Urinary bladder (tissue), 4 donors: Measurements from ENCODE around the gene ASNS. TPM values are rescaled to one million over a fixed set of nuclear protein-coding genes. Genes with fewer than 3 reads are reported as not detected.
A peak's percentile ranks its signal among the peaks of the same experiment; 100 is the strongest.
"Not testable (repeated sequence)": the region's sequence is repeated elsewhere in the genome, so short reads cannot be mapped to it uniquely, and the experiment has no call there.

ENCODE experiments used
- DNase-seq: peaks from one replicate; pipeline ENCODE4 v3.0.0-alpha.2; 2015; ENCODE audit errors: extremely low spot score
- H3K27ac ChIP-seq: one replicate; pipeline ENCODE4 v1.5.1; 2013; ENCODE audit warnings: low read depth, mild to moderate bottlenecking, moderate library complexity
- H3K36me3 ChIP-seq: one replicate; pipeline ENCODE4 v1.6.1; 2013; ENCODE audit warnings: mild to moderate bottlenecking, moderate library complexity; ENCODE audit not compliant: insufficient read depth
- H3K4me1 ChIP-seq: one replicate; pipeline ENCODE4 v1.6.1; 2013; ENCODE audit warnings: mild to moderate bottlenecking, moderate library complexity; ENCODE audit not compliant: insufficient read depth
- H3K4me3 ChIP-seq: one replicate; pipeline ENCODE4 v1.5.1; 2013; ENCODE audit warnings: low read depth, low read length
- WGBS: extraction: QIAGEN DNeasy Blood & Tissue Kit; methylation state at CpG from one replicate; pipeline ENCODE4 v1.1.7; 2013; 5-methylcytosine and 5-hydroxymethylcytosine counted together
- polyA plus RNA-seq: library from polyadenylated mRNA; stranded (reverse); fragments of 200-250 nt; gene quantifications from one replicate; pipeline ENCODE4 v1.2.3, GENCODE V29; 2013
- total RNA-seq: library from RNA; depleted of rRNA; stranded (reverse); fragments of >200 nt; gene quantifications from one replicate; pipeline ENCODE4 v1.2.3, GENCODE V29; 2014
- donor health status: healthy with polysubstance abuse.
- donor health status: healthy.

The ASNS gene
- total and polyA plus RNA-seq, 2 donors, result 14.5 to 19.3 TPM

DNA sequence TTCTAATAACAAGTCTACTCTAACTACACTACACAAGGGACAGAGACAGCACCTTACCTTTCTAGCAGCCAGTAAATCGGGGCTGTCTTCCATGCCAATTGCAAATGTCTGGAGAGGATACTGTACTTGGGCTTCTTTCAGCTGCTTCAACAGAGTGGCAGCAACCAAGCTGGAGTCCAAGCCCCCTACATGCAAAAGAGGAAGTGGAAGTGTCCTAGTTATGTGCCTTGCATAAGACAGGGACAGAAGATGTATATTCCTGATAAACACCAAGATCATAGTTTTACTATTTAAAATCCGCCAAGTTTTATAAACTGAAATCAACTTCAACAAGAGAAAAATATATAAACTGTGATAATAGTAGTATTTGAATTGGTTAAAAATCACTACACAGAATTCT lies 14.0 kb downstream of the ASNS start:
- H3K4me3 ChIP-seq, result no peak overlapping the region
- 97% methylated on average over 2 of the region's 2 CpGs for whole genome bisulfite sequencing
- H3K27ac ChIP-seq, result no peak overlapping the region
- no peaks in the 10 kb centered on the region for H3K4me1 ChIP-seq
- H3K36me3 ChIP-seq, result no peaks in the 10 kb centered on the region
- no peak for DNase-seq

DNA sequence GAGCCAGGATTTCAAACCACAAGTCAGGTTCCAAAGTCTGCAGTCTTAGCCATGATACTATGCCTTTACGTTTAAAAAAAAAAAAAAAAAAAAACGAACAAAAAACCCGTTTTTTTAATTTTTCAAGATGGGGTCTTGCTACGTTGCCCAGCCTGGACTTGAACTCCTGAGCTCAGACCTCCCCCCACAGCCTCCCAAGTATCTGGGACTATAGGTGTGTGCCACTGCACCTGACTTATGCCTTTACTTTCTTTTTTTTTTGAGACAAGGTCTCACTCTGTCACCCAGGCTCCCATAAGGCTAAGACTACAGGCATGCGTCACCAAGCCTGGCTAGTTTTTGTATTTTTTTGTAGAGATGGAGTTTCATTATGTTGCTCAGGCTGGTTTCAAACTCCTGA lies 14.7 kb downstream of the ASNS start:
- Histone ChIP-seq H3K4me1 (no peaks in the 10 kb centered on the region), H3K36me3 (no peaks in the 10 kb centered on the region), H3K4me3 (no peak overlapping the region), H3K27ac (no peak overlapping the region)
- 89% methylated on average over 5 of the region's 5 CpGs for WGBS
- no peak for DNase-seq

DNA sequence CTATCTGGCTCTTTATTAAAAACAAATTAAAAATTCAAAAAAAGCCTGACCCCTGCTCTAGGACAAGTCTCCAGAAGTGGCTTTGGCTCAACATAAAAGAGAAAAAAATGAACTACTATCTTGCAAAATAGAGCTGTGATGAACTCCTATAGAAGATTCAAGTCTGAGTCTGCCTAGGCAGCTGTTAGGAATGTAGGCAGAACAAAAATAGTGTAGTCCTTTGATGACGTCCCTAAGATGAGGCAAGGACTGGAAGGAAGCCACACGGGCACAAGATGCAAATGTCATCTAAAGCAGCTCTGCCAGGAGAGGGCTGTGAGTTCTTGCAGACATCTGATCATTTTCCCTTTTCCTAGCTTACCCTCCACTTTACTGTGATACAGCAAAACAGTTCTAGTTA lies 20.5 kb downstream of the ASNS start:
- no peaks in the 10 kb centered on the region for H3K36me3 ChIP-seq
- H3K4me1 ChIP-seq, result no peaks in the 10 kb centered on the region
- no peak overlapping the region for H3K27ac ChIP-seq
- WGBS, result 64% methylated on average over 2 of the region's 2 CpGs
- DNase-seq, result no peak
- H3K4me3 ChIP-seq, result no peak overlapping the region

DNA sequence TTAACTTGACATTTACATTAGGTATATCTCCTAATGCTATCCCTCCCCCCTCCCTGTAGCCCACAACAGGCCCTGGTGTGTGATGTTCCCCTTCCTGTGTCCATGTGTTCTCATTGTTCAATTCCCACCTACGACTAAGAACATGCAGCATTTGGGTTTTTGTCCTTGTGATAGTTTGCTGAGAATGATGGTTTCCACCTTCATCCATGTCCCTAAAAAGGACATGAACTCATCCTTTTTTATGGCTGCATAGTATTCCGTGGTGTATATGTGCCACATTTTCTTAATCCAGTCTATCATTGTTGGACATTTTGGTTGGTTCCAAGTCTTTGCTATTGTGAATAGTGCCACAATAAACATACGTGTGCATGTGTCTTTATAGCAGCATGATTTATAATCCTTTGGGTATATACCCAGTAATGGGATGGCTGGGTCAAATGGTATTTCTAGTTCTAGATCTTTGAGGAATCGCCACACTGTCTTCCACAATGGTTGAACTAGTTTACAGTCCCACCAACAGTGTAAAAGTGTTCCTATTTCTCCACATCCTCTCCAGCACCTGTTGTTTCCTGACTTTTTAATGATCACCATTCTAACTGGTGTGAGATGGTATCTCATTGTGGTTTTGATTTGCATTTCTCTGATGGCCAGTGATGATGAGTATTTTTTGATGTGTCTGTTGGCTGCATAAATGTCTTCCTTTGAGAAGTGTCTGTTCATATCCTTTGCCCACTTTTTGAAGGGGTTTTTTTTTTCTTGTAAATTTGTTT lies 21.8 kb downstream of the ASNS start:
- not testable (repeated sequence) for H3K4me1 ChIP-seq, H3K27ac ChIP-seq, H3K36me3 ChIP-seq, H3K4me3 ChIP-seq, DNase-seq
- 93% methylated on average over 2 of the region's 4 CpGs for WGBS

DNA sequence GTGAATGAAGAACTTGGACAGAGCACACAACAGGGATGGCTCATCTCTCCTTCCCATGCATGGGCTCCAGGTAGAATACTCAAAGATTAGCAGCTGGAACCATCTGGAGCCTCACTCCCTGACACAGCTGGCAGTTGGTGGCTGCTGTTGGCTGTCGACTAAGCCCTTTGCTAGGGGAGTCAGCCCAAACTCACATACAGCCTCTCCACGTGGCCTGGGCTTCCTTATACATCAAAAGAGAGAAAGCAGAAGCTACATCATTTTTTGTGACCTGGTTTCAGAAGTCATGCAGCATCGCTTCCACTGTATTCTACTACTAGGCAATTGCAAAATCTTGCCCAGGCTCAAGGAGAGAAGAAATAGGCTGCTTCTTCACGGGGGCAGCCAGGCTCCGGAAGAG lies 24.4 kb downstream of the ASNS start:
- Histone ChIP-seq H3K4me1 (no peaks in the 10 kb centered on the region), H3K36me3 (no peaks in the 10 kb centered on the region), H3K27ac (no peak overlapping the region), H3K4me3 (no peak overlapping the region)
- no peak for DNase-seq
- 27% methylated on average over 5 of the region's 5 CpGs for WGBS

DNA sequence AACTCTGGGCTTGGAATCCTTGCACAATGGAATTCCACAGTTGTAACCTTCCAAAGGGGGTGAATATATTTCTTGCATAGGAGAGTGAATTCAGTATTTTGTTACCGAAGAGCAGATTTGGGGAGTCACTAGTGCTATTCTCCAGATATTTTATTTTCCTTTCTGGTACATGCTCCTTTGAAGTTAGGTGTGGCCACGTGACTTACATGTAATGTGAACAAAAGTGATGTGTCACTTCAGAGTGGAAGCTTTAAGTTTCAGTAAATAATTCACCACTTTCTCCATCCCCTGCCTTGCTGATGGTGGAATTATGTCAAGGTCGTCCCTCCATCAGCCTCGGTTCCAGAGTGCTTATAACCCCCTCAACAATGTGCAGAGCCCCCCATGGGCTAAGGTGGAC lies 25.3 kb downstream of the ASNS start:
- Histone ChIP-seq H3K36me3 (no peaks in the 10 kb centered on the region), H3K4me3 (no peak overlapping the region)
- no peak for DNase-seq

DNA sequence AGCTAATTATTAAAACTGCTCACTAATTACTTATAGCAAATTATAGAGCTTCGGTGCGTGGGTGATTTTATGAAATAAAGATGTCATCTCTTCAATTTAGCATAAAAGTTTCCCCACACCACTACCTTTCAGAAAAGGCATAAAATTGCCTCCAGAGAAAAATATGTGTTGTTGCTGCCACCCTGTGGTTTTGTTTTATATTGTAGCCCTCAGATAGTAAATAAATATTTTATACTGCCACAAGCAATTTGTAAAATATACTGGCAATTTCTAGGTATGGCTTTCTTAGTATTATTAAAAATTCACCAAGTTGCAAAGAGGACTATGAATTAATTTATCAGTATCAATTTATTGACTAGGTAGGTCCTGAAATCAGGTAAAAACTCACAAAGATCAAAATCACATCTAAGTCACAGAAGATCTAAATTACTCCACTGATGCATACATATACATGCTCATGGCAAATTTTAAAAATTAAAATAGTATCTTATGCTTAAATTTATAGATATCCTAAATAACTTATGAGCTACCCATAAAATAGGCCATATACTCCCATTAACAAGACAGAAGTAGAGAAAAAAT lies 26.5 kb downstream of the ASNS start:
- no peak for DNase-seq
- no peak overlapping the region for H3K4me3 ChIP-seq
- no peaks in the 10 kb centered on the region for H3K4me1 ChIP-seq
- H3K27ac ChIP-seq, result no peak overlapping the region
- H3K36me3 ChIP-seq, result no peaks in the 10 kb centered on the region
- 54% methylated on average over 2 of the region's 2 CpGs for WGBS

More for the DNA sequence above, 25.3 kb downstream of the ASNS start:
- Histone ChIP-seq H3K27ac (no peak overlapping the region), H3K4me1 (no peaks in the 10 kb centered on the region)
- 72% methylated on average over 4 of the region's 4 CpGs for WGBS

DNA sequence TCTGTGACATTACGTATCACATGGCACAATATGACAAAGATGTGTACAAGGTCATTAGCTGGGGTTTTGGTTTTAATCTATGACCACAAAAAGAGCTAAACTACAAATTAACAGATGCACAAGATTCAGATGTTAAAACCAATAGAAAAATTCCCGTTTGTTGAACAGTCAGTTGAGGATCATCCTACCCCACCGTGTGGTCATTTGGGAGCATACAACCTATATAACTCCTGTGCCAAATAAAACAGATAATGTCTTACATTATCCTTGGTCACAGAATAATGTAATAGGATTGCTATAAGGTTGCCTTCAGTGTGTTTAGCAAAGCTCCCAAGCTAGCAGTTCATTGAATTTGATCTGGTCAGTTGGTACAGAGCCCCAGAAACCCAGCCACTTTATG lies 28.2 kb downstream of the ASNS start:
- 82% methylated on average over 3 of the region's 3 CpGs for WGBS
- Histone ChIP-seq H3K36me3 (no peaks in the 10 kb centered on the region), H3K4me3 (no peak overlapping the region), H3K27ac (no peak overlapping the region), H3K4me1 (no peaks in the 10 kb centered on the region)
- no peak for DNase-seq

DNA sequence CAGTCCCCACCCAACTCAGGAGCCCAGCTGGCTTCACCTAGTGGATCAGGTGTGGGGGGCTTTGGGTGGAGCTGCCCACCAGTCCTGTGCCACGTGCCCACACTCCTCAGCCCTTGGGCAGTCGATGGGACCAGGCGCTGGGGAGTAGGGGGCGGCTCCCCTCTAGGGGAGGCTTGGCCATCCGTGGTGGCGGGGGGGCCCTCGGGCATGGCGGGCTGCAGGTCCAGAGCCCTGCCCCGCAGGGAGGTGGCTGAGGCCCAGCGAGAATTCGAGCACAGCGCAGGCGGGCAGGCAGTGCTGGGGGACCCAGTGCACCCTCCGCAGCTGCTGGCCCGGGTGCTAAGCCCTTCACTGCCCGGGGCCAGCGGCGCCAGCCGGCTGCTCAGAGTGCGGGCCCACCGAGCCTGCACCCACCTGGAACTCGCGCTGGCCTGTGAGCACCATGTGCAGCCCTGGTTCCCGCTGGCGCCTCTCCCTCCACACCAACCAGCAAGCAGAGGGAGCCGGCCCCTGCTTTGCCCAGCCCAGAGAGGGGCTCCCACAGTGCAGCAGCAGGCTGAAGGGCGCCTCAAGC lies 29.3 kb downstream of the ASNS start:
- no peak for DNase-seq
- Histone ChIP-seq H3K4me1 (no peaks in the 10 kb centered on the region), H3K27ac (no peak overlapping the region), H3K4me3 (no peak overlapping the region), H3K36me3 (no peaks in the 10 kb centered on the region)
- 85% methylated on average over 27 of the region's 27 CpGs for WGBS

DNA sequence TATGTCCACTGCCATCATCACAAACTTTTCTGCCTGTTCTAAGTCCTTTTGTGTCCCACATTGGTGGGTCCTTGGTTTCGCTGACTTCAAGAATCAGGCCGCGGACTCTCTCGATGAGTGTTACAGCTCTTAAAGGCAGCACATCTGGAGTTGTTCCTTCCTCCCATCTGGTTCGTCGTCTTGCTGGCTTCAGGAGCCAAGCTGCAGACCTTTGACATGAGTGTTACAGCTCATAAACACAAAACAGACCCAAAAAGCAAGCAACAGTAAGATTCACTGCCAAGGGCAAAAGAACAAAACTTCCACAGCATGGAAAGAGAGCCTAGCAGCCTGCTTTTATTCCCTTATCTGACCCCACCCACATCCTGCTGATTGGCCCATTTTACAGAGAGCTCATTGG lies 30.2 kb downstream of the ASNS start:
- DNase-seq, result no peak
- no peak overlapping the region for H3K4me3 ChIP-seq
- no peaks in the 10 kb centered on the region for H3K36me3 ChIP-seq
- 52% methylated on average over 6 of the region's 6 CpGs for WGBS
- no peak overlapping the region for H3K27ac ChIP-seq
- no peaks in the 10 kb centered on the region for H3K4me1 ChIP-seq

DNA sequence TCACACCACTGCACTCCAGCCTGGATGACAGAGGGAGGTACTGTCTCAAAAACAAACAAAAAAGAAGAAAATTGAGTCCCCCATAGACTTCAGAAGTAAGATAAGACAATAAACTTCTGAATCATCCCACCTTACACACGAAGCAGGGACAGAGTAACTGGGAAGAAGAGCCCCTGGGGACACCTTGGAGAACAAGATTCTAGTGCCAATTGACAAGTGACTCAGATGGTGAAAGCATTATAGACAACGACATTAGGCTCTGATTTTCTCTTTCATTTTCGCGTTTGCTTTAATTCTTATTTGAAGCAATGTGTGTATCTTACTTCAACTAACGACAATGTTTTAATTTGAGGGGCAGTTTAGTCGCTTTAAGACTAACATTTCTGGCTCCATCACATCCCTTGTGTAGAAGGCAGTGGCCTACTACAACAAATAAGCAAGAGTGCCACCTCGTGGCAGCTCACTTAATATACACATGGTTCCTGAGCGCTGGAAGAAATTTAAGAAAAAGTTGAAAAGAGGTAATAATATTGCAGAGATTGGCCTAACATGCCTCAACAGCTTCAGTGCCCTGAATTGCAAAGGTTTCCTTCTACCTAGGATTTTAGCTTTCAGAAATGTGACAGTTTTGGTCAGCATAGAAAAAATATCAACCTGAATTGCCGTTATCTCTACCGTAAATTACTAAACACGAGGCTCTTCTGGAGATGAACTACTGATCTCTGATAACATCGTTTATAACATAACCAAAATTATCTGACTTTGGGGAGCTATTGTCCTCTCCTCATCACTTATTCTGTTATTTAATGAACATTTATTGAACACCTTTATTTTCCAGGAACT lies 36.7 kb downstream of the ASNS start:
- 21% methylated on average over 12 of the region's 12 CpGs for WGBS
- Histone ChIP-seq H3K4me1 (no peaks in the 10 kb centered on the region), H3K27ac (no peak overlapping the region), H3K36me3 (no peaks in the 10 kb centered on the region), H3K4me3 (no peak overlapping the region)
- DNase-seq, result peak; percentile 6

DNA sequence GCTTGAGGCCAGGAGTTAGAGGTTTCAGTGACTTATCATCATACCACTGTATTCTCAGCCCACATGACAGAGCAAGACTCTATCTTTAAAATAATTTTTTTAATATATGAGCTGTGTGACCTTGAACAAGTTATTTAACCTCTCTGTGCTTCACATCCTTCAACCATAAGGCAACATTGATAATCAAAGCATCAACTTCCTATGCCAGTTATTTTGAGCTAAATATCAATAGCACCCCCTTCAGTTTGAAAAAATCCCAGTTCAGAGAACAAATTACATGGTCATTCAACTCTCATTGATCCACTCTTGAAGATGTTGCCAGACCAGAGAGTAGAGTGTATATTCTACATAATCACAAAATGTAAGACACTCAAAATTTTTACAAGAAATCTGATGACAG lies 53.0 kb downstream of the ASNS start:
- Histone ChIP-seq H3K36me3 (no peaks in the 10 kb centered on the region), H3K4me3 (no peak overlapping the region), H3K27ac (no peak overlapping the region), H3K4me1 (no peaks in the 10 kb centered on the region)
- no peak for DNase-seq

DNA sequence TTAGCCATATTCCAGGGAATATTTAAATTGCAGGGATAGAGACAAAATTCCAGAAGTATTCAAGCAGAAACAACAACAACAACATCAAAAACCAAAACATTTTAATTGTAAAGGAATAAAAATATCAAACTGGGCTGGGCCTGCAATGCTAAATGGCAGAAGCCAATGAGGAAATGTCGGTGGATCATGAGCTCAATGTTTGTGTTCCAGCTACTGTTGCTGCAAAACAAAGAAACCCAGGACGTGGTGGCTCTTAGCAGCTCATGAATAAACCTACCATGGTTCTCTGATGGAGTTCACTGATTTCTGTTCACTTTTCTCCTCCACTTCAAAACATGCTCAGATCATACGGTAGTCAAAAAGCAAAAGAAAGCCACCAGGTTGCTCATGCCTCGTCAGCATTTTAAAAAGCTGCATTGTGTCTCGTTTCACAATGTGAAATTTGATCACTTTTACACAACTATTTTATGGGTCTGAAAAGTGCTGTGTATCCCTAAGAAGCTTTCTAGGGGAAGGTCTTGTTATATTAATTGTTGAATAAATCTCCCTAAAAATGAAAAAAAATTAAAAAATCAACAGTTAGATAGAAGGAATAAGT lies 54.0 kb downstream of the ASNS start:
- Histone ChIP-seq H3K4me1 (no peaks in the 10 kb centered on the region), H3K4me3 (no peak overlapping the region), H3K27ac (no peak overlapping the region), H3K36me3 (no peaks in the 10 kb centered on the region)
- DNase-seq, result no peak
- 34% methylated on average over 5 of the region's 5 CpGs for WGBS
